GM23338 (cell line): ENCODE results near the gene TDRD7.

Experiments
- EZH2 ChIP-seq: fragments of 200-600 bp; sonication (generic); IDR thresholded peaks from one replicate; pipeline ENCODE4 v1.8.0; 2017; ENCODE audit warnings: antibody characterized with exemption, mild to moderate bottlenecking, low read depth; ENCODE audit not compliant: unreplicated experiment
- EZH2phosphoT487 ChIP-seq: fragments of 200-600 bp; sonication (generic); IDR thresholded peaks from one replicate; pipeline ENCODE4 v1.8.1; 2018; ENCODE audit warnings: antibody characterized with exemption; ENCODE audit not compliant: unreplicated experiment
- POLR2AphosphoS5 ChIP-seq: IDR thresholded peaks from 2 replicates; pipeline ENCODE4 v1.6.1; 2016; ENCODE audit warnings: antibody characterized with exemption, low read depth
- TF ChIP-seq, protein P1 (sequence below), 2 experiments: fragments of 200-600 bp in 1 of 2; sonication (generic) in 1 of 2; conservative IDR thresholded peaks; 2 replicates each; pipeline versions ENCODE4 v1.5.1 to v1.6.1; 2016 to 2017; ENCODE audit warnings: antibody characterized with exemption in 2 of 2, low read depth in 2 of 2, mild to moderate bottlenecking in 2 of 2, moderate library complexity in 1 of 2
- TF ChIP-seq, protein P2 (sequence below): IDR thresholded peaks from one replicate; pipeline ENCODE4 v1.6.1; 2018; ENCODE audit warnings: antibody characterized with exemption; ENCODE audit not compliant: unreplicated experiment

DNA sequence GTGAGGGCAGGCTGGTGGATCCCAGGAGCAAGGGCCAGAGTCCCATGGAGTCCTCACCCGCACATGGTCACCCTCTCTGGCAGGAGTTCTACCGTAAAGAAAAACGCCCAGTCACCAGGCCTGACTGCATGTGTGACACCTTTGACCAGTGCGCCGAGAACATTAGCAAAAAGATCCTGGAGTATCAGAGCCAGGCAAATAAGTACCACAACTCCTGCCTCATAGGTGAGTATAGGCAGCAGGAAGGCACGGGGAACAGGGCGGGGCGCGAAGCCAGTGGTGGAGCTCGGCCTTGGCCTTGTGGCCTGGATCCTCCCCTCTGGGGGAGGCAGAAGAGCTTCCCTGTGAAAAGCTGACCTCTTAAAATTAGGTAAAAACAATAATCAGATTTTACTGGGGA, 45.4 kb upstream of the TDRD7 start:
- TF ChIP-seq, protein P1, sequence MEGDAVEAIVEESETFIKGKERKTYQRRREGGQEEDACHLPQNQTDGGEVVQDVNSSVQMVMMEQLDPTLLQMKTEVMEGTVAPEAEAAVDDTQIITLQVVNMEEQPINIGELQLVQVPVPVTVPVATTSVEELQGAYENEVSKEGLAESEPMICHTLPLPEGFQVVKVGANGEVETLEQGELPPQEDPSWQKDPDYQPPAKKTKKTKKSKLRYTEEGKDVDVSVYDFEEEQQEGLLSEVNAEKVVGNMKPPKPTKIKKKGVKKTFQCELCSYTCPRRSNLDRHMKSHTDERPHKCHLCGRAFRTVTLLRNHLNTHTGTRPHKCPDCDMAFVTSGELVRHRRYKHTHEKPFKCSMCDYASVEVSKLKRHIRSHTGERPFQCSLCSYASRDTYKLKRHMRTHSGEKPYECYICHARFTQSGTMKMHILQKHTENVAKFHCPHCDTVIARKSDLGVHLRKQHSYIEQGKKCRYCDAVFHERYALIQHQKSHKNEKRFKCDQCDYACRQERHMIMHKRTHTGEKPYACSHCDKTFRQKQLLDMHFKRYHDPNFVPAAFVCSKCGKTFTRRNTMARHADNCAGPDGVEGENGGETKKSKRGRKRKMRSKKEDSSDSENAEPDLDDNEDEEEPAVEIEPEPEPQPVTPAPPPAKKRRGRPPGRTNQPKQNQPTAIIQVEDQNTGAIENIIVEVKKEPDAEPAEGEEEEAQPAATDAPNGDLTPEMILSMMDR (conservative IDR thresholded peaks at IDR 0.05; ENCODE audit: low read depth in 2 of 2), result no peak
- no peak for TF ChIP-seq EZH2phosphoT487
- no peak for TF ChIP-seq POLR2AphosphoS5
- TF ChIP-seq EZH2, result no peak
- TF ChIP-seq, protein P2, sequence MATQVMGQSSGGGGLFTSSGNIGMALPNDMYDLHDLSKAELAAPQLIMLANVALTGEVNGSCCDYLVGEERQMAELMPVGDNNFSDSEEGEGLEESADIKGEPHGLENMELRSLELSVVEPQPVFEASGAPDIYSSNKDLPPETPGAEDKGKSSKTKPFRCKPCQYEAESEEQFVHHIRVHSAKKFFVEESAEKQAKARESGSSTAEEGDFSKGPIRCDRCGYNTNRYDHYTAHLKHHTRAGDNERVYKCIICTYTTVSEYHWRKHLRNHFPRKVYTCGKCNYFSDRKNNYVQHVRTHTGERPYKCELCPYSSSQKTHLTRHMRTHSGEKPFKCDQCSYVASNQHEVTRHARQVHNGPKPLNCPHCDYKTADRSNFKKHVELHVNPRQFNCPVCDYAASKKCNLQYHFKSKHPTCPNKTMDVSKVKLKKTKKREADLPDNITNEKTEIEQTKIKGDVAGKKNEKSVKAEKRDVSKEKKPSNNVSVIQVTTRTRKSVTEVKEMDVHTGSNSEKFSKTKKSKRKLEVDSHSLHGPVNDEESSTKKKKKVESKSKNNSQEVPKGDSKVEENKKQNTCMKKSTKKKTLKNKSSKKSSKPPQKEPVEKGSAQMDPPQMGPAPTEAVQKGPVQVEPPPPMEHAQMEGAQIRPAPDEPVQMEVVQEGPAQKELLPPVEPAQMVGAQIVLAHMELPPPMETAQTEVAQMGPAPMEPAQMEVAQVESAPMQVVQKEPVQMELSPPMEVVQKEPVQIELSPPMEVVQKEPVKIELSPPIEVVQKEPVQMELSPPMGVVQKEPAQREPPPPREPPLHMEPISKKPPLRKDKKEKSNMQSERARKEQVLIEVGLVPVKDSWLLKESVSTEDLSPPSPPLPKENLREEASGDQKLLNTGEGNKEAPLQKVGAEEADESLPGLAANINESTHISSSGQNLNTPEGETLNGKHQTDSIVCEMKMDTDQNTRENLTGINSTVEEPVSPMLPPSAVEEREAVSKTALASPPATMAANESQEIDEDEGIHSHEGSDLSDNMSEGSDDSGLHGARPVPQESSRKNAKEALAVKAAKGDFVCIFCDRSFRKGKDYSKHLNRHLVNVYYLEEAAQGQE, result no peak
